Neutrophil (primary cell): ENCODE measurements around the gene ATF6.
A peak's percentile ranks its signal among the peaks of the same experiment; 100 is the strongest.

Experiments
- H3K27ac ChIP-seq: fragments of 200-600 bp; sonication (generic); 2 replicates; pipeline ENCODE4 v1.5.1; 2016; ENCODE audit warnings: mild to moderate bottlenecking, moderate library complexity
- H3K27me3 ChIP-seq: fragments of 200-600 bp; sonication (generic); 2 replicates; pipeline ENCODE4 v1.6.0; 2016; ENCODE audit warnings: mild to moderate bottlenecking
- H3K36me3 ChIP-seq: fragments of 200-600 bp; sonication (generic); 2 replicates; pipeline ENCODE4 v1.5.1; 2017
- H3K4me1 ChIP-seq, 2 experiments: fragments of 200-600 bp in 1 of 2; sonication (generic) in 1 of 2; 1 replicate in 1 of 2; 2 replicates in 1 of 2; pipeline versions ENCODE4 v1.5.1 to v1.6.1; 2013 to 2016; ENCODE audit warnings: low read depth in 1 of 2, low read length in 1 of 2, mild to moderate bottlenecking in 1 of 2, moderate library complexity in 1 of 2; ENCODE audit not compliant: control insufficient read depth in 1 of 2, insufficient read depth in 1 of 2
- H3K4me3 ChIP-seq, 2 experiments: fragments of 200-600 bp in 1 of 2; sonication (generic) in 1 of 2; 1 replicate in 1 of 2; 2 replicates in 1 of 2; pipeline ENCODE4 v1.5.1; 2013 to 2016; ENCODE audit warnings: low read depth in 1 of 2, low read length in 1 of 2, mild to moderate bottlenecking in 1 of 2, moderate library complexity in 1 of 2
- H3K9me3 ChIP-seq: fragments of 200-600 bp; sonication (generic); 2 replicates; pipeline ENCODE4 v1.5.1; 2016
- CTCF ChIP-seq: fragments of 200-600 bp; sonication (generic); IDR thresholded peaks from 2 replicates; pipeline ENCODE4 v1.5.1; 2016; ENCODE audit warnings: antibody characterized with exemption

ATF6 gene

GRCh38 chr1:161725908-161726472 lies 40.1 kb upstream of the ATF6 start:
- H3K27ac ChIP-seq, result peak overlapping the region; percentile 64
- TF ChIP-seq CTCF, result no peak
- H3K9me3 ChIP-seq, result no peaks in the 10 kb centered on the region
- H3K27me3 ChIP-seq, result peaks cover 100% of the 10 kb centered on the region
- H3K4me1 ChIP-seq, result peaks cover 19 to 20% of the 10 kb centered on the region in 2 experiments
- peak overlapping the region; percentile 78 to 82 for H3K4me3 ChIP-seq
- H3K36me3 ChIP-seq, result no peaks in the 10 kb centered on the region

- Histone ChIP-seq H3K4me1 (peaks cover 19 to 20% of the 10 kb centered on the region in 2 experiments), H3K4me3 (peak overlapping the region; percentile 78 to 82), H3K27me3 (peaks cover 100% of the 10 kb centered on the region), H3K27ac (peak overlapping the region; percentile 64), H3K36me3 (no peaks in the 10 kb centered on the region), H3K9me3 (no peaks in the 10 kb centered on the region)
- TF ChIP-seq CTCF, result peak; percentile 21
Observed at GRCh38 chr1:161726473-161727255, 39.5 kb upstream of the ATF6 start.

GRCh38 chr1:161727256-161727924 lies 38.7 kb upstream of the ATF6 start:
- H3K27me3 ChIP-seq, result peaks cover 100% of the 10 kb centered on the region

GRCh38 chr1:161728376-161729226 lies 37.5 kb upstream of the ATF6 start:
- H3K9me3 ChIP-seq, result no peaks in the 10 kb centered on the region
- H3K4me1 ChIP-seq, result peaks cover 19 to 20% of the 10 kb centered on the region in 2 experiments
- no peak overlapping the region for H3K27ac ChIP-seq
- no peak overlapping the region for H3K4me3 ChIP-seq
- H3K27me3 ChIP-seq, result peaks cover 100% of the 10 kb centered on the region
- no peaks in the 10 kb centered on the region for H3K36me3 ChIP-seq
- TF ChIP-seq CTCF, result no peak

More at GRCh38 chr1:161727256-161727924, 38.7 kb upstream of the ATF6 start:
- Histone ChIP-seq H3K4me3 (peak overlapping the region; percentile 78 to 82), H3K4me1 (peaks cover 19 to 20% of the 10 kb centered on the region in 2 experiments), H3K27ac (peak overlapping the region; percentile 64), H3K9me3 (no peaks in the 10 kb centered on the region), H3K36me3 (no peaks in the 10 kb centered on the region)
- TF ChIP-seq CTCF, result no peak

- no peak overlapping the region for H3K27ac ChIP-seq
- no peaks in the 10 kb centered on the region for H3K36me3 ChIP-seq
- H3K4me1 ChIP-seq, result peaks cover 19 to 20% of the 10 kb centered on the region in 2 experiments
- peaks cover 85% of the 10 kb centered on the region for H3K27me3 ChIP-seq
- no peak overlapping the region for H3K4me3 ChIP-seq
- no peaks in the 10 kb centered on the region for H3K9me3 ChIP-seq
- TF ChIP-seq CTCF, result no peak
Observed at GRCh38 chr1:161730050-161730564, 36.0 kb upstream of the ATF6 start.
